GM21825 (cell line): ENCODE data around the gene HDAC3.
"Not testable (repeated sequence)": the region's sequence is repeated elsewhere in the genome, so short reads cannot be mapped to it uniquely, and the experiment has no call there.

Experiments
- ATAC-seq: cut with Tn5 transposase; IDR thresholded peaks from one replicate; pipeline ENCODE4 v1.9.1; 2021; ENCODE audit warnings: mild to moderate bottlenecking, moderate library complexity; ENCODE audit not compliant: unreplicated experiment

The HDAC3 gene

GRCh38 chr5:141636106-141636412, 590 bp downstream of the HDAC3 start:
- no peak for ATAC-seq

GRCh38 chr5:141635646-141636045, 1.0 kb downstream of the HDAC3 start:
- ATAC-seq = no peak

GRCh38 chr5:141634720-141635119, 1.9 kb downstream of the HDAC3 start:
- no peak for ATAC-seq

- peak; percentile 62 for ATAC-seq
These were observed 2.6 kb downstream of the HDAC3 start for GRCh38 chr5:141633871-141634561.

- no peak for ATAC-seq
These were observed 4.0 kb downstream of the HDAC3 start for GRCh38 chr5:141632650-141633049.

GRCh38 chr5:141630570-141631140, 6.0 kb downstream of the HDAC3 start:
- ATAC-seq = no peak

- no peak for ATAC-seq
These were observed 8.4 kb downstream of the HDAC3 start for GRCh38 chr5:141628175-141628788.

- no peak for ATAC-seq
These were observed 13.0 kb downstream of the HDAC3 start for GRCh38 chr5:141623611-141624010.

GRCh38 chr5:141623186-141623585, 13.5 kb downstream of the HDAC3 start:
- ATAC-seq = peak; percentile 48

GRCh38 chr5:141618804-141619554, 17.7 kb downstream of the HDAC3 start, which contains the start of gene DIAPH1:
Gene DIAPH1 (minus strand): TSS chr5:141619000. CDS start chr5:141618914, 86 bp downstream.
- ATAC-seq = peak; percentile 84

- peak; percentile 23 for ATAC-seq
These were observed 18.4 kb downstream of the HDAC3 start for GRCh38 chr5:141618030-141618803.

- no peak for ATAC-seq
These were observed 19.0 kb downstream of the HDAC3 start for GRCh38 chr5:141617682-141618029.

- no peak for ATAC-seq
These were observed 19.5 kb downstream of the HDAC3 start for GRCh38 chr5:141617128-141617527.

- no peak for ATAC-seq
These were observed 20.5 kb downstream of the HDAC3 start for GRCh38 chr5:141615991-141616720.

GRCh38 chr5:141613344-141613743, 23.3 kb downstream of the HDAC3 start:
- ATAC-seq = no peak

- ATAC-seq = no peak
These were observed 25.4 kb downstream of the HDAC3 start for GRCh38 chr5:141611289-141611688.

GRCh38 chr5:141609921-141610320, 26.7 kb downstream of the HDAC3 start:
- ATAC-seq = not testable (repeated sequence)

GRCh38 chr5:141609044-141609443, 27.6 kb downstream of the HDAC3 start:
- no peak for ATAC-seq

GRCh38 chr5:141608557-141608956, 28.1 kb downstream of the HDAC3 start:
- no peak for ATAC-seq

- no peak for ATAC-seq
These were observed 28.6 kb downstream of the HDAC3 start for GRCh38 chr5:141608046-141608445.
